ENCODE results near the gene CAPN5. TPM values are rescaled to one million over a fixed set of nuclear protein-coding genes. Genes with fewer than 3 reads are reported as not detected.

Gene CAPN5
- total RNA-seq, 1 donor from 2014 or later = 7.3 TPM

GRCh38 chr11:77122576-77123212, 55.9 kb downstream of the CAPN5 start:
- no peak for DNase-seq (ENCODE audit: low read depth)
- H3K4me3 ChIP-seq (ENCODE audit: low read depth, low read length) = no peak overlapping the region
- TF ChIP-seq CTCF (conservative IDR thresholded peaks at IDR 0.05; ENCODE audit: low read depth, low read length) = no peak

GRCh38 chr11:77123591-77123990, 56.8 kb downstream of the CAPN5 start:
- no peak for TF ChIP-seq CTCF (conservative IDR thresholded peaks at IDR 0.05; ENCODE audit: low read depth, low read length)
- DNase-seq (ENCODE audit: low read depth) = no peak

GRCh38 chr11:77124041-77124440, 57.3 kb downstream of the CAPN5 start:
- H3K4me3 ChIP-seq (ENCODE audit: low read depth, low read length) = no peak overlapping the region
- DNase-seq (ENCODE audit: low read depth) = no peak
- no peak for TF ChIP-seq CTCF (conservative IDR thresholded peaks at IDR 0.05; ENCODE audit: low read depth, low read length)

More at GRCh38 chr11:77123591-77123990, 56.8 kb downstream of the CAPN5 start:
- no peak overlapping the region for H3K4me3 ChIP-seq (ENCODE audit: low read depth, low read length)

GRCh38 chr11:77124488-77124887, 57.7 kb downstream of the CAPN5 start:
- TF ChIP-seq CTCF (conservative IDR thresholded peaks at IDR 0.05; ENCODE audit: low read depth, low read length) = no peak
- no peak for DNase-seq (ENCODE audit: low read depth)
- H3K4me3 ChIP-seq (ENCODE audit: low read depth, low read length) = no peak overlapping the region

GRCh38 chr11:77125191-77125590, 58.4 kb downstream of the CAPN5 start:
- DNase-seq (ENCODE audit: low read depth) = no peak
- no peak for TF ChIP-seq CTCF (conservative IDR thresholded peaks at IDR 0.05; ENCODE audit: low read depth, low read length)
- no peak overlapping the region for H3K4me3 ChIP-seq (ENCODE audit: low read depth, low read length)

GRCh38 chr11:77125695-77126094, 58.9 kb downstream of the CAPN5 start:
- H3K4me3 ChIP-seq (ENCODE audit: low read depth, low read length) = no peak overlapping the region
- no peak for DNase-seq (ENCODE audit: low read depth)
- no peak for TF ChIP-seq CTCF (conservative IDR thresholded peaks at IDR 0.05; ENCODE audit: low read depth, low read length)

- no peak overlapping the region for H3K4me3 ChIP-seq (ENCODE audit: low read depth, low read length)
- no peak for TF ChIP-seq CTCF (conservative IDR thresholded peaks at IDR 0.05; ENCODE audit: low read depth, low read length)
- DNase-seq (ENCODE audit: low read depth) = no peak
Measured at GRCh38 chr11:77126156-77126775, 59.5 kb downstream of the CAPN5 start.
